Stimulated activated CD8-positive, alpha-beta memory T cell treated with anti-CD3 and anti-CD28 coated beads, Interleukin-4, amount 100 ng/mL, for 1 hour (primary cell): Measurements from ENCODE around the gene NUP153.
A peak's percentile ranks its signal among the peaks of the same experiment; 100 is the strongest.
"Not testable (repeated sequence)": the region's sequence is repeated elsewhere in the genome, so short reads cannot be mapped to it uniquely, and the experiment has no call there.

Experiments
- DNase-seq, 2 donors: peaks; one replicate each; pipeline ENCODE4 v3.0.0-alpha.2; 2020; ENCODE audit warnings: low read depth in 2 of 2, low spot score in 1 of 2

NUP153 gene

GRCh38 chr6:17606606-17607005, 100.1 kb downstream of the NUP153 start:
- no peak for DNase-seq

GRCh38 chr6:17602888-17603287, 103.8 kb downstream of the NUP153 start:
- no peak for DNase-seq

- DNase-seq, result no peak
Observed at GRCh38 chr6:17601386-17601703, 105.4 kb downstream of the NUP153 start.

DNA sequence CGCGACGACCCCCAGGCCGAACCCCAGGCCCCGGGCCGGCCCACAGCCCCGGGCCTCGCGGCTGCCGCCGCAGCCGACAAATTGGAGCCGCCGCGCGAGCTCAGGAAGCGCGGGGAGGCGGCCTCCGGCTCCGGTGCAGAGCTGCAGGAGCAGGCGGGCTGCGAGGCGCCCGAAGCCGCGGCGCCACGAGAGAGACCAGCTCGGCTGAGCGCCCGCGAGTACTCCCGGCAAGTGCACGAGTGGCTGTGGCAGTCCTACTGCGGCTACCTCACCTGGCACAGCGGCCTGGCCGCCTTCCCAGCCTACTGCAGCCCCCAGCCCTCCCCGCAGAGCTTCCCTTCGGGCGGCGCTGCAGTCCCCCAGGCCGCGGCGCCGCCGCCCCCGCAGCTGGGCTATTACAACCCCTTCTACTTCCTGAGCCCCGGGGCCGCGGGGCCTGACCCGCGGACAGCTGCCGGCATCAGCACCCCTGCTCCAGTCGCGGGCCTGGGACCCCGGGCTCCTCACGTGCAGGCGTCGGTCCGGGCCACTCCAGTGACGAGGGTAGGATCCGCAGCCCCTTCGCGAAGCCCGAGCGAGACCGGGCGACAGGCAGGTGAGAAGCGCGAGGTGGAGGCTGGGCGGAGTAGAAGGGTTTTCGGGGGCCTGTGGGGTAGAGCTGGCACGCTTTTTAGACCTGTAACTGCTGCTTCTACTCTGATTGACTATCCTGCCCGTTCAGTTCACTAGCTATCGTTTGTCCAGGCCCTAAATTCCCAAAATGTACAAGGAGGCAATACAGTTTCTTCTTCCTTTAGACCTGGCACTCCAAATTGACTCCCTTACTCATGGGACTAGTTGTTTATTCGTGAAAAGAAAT, 106.0 kb downstream of the NUP153 start:
- peak in 1 of 2 donors; percentile 18 for DNase-seq

DNA sequence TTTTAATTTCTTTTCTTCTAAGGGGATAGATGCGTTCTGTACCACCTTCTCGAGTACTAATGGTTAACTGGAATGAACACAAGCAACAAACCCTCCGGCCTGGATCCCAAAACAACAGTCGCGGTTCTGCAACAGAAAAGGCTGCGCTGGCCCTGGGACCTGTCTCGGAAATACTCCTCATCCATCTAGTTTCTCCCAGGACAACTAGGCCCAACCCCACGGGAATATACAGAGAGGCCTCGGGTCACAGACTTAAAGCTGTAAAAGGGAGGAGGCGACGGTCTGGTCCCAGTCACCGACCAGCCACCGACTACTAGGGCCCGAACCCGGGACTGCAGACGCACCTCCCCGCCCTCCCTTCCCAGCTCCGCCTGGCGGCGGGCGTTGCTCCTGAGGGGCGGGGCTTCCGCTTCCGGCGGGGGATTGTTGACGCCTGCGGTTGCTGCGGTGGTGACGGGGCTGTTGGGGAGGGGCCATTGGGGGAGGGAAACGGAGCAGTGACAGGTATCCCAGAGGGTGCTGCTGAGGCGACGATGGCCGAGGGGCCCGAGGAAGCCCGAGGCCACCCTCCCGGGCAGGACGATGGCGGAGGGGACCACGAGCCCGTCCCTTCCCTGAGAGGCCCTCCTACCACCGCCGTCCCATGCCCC, 106.7 kb downstream of the NUP153 start, which contains the start of gene FAM8A1:
Gene FAM8A1, plus strand, starts transcription at position 426 of the 650 bp plus-strand sequence. Its CDS starts 108 bp downstream, at position 534.
- DNase-seq, result peak; percentile 95 to 96

DNA sequence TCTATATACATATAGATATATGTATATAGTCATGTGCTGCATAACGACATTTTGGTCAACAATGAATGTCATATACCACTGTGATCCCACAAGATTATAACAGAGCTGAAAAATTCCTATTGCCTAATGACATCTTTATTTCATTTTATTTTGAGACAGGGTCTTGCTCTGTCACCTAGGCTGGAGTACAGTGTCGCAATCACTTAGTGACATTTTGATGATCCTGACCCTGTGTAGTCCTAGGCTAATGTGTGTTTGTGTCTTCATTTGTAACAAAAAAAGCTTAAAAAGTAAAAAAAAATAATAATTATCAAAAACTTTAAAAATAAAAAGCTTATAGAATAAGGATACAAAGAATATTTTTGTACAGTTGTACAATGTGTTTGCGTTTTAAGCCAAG, 110.6 kb downstream of the NUP153 start:
- DNase-seq, result no peak

DNA sequence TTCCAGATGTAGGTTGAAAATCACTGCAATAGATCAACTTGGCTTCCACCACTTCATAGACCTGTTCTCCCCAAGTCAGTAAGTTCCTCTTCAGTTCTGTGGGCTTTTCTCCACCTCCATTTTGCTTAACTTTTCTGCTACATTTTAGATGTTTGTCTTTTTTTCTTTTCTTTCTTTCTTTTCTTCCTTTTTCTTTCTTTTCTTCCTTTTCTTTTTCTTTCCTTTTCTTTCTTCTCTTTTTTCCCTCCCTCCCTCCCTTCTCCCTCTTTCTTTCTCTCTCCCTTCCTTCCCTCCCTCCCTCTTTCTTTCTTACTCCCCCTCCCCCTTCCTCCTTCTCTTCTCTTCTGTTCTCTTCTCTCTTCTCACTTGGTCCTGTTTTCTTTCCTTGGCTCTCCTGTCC, 113.5 kb downstream of the NUP153 start:
- no peak for DNase-seq

GRCh38 chr6:17591287-17591686, 115.4 kb downstream of the NUP153 start:
- DNase-seq, result no peak

- no peak for DNase-seq
Observed at GRCh38 chr6:17589406-17590096, 117.2 kb downstream of the NUP153 start.

DNA sequence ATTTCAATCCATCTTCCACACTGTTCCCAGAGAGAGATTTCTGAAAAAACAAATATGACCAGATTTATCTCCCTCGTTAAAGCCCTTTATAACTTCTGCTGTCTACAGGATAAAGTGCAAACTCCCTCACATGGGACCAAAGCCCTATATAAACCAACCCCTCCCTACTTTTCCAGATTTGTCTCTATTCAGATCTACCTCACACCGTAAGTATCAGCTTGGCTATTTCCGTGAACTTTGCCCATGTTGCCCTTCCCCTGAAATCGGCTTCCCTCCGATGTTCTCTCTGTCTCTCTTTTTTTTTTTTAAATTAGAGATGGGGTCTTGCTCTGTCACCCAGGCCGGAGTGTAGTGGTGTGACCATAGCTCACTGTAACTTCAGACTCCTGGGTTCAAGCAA, 118.7 kb downstream of the NUP153 start:
- no peak for DNase-seq

DNA sequence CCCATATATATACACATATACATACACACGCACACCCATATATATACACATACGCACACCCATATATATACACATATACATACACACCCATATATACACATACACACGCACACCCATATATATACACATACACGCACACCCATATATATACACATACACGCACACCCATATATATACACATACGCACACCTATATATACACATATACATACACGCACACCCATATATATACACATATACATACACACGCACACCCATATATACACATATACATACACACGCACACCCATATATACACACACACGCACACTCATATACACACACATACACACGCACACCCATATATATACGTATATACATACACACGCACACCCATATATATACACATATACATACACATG, 120.1 kb downstream of the NUP153 start:
- not testable (repeated sequence) for DNase-seq

- no peak for DNase-seq
Observed at GRCh38 chr6:17585766-17586490, 120.8 kb downstream of the NUP153 start.

DNA sequence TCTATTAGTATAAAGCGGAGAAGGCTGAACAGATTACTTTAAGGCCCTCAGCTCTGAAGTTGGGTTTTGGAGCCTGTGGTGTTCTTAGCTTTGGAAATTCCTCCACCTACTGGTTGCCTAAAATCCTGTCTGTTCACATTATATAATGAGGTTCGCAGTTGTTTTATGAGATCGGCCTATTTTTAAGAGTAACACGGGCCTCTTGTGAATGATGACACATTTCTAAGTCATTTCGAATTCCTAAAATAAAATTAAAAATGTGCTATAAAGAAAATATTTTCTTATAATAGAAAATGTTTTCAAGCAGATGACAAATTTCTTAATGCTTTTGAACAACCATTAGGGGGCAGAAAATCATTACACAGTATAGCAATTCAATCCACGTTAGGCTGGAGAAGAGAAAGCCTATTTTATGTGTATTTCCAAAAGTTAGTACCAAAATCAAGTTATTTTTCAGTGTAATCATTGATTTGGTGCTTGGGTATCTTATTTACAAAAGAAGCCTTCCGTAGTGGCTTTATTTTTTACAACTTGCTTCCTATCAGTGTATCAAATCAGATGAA, 122.4 kb downstream of the NUP153 start:
- DNase-seq, result no peak

- DNase-seq, result no peak
Observed at GRCh38 chr6:17583811-17584210, 122.9 kb downstream of the NUP153 start.

GRCh38 chr6:17581282-17581681, 125.4 kb downstream of the NUP153 start:
- not testable (repeated sequence) for DNase-seq

DNA sequence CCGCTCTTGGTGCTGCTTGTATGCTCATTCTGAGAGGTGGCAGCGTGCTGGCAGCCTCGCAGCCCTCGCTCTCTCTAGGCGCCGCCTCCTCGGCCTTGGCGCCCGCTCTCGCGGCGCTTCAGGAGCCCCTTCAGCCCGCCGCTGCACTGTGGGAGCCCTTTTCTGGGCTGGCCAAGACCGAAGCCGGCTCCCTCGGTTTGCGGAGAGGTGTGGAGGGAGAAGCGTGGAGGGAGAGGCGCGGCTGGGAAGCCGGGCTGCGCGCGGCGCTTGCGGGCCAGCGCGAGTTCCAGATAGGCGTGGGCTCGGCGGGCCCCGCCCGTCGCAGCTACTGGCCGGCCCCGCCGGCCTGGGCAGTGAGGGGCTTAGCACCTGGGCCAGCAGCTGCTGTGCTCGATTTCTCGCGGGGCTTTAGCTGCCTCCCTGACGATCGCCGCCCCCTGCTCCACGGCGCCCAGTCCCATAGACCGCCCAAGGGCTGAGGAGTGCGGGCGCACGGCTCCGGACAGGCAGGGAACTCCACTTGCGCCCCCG, 126.1 kb downstream of the NUP153 start:
- DNase-seq, result no peak

- DNase-seq, result no peak
Observed at GRCh38 chr6:17577059-17577458, 129.7 kb downstream of the NUP153 start.

GRCh38 chr6:17574866-17575560, 131.7 kb downstream of the NUP153 start:
- no peak for DNase-seq

DNA sequence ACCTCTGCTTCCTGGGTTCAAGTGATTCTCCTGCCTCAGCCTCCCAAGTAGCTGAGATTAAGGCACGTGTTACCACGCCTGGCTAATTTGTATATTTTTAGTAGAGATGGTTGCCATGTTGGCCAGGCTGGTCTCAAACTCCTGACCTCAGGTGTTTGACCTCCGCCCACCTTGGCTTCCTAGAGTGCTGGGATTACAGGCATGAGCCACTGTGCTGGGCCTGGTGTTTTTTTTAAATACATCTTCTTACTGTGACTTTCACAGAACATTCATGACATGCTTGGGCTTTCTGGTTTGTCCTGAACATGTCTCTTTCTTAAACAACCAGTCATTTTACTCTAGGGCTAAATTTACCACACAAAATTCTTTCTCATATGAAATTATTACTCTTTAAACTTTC, 141.3 kb downstream of the NUP153 start:
- DNase-seq, result no peak
